ENCODE measurements around the gene FAM171A1. TPM values are rescaled to one million over a fixed set of nuclear protein-coding genes. Genes with fewer than 3 reads are reported as not detected.

The FAM171A1 gene
- total and polyA plus RNA-seq, 4 donors, result 3.4 to 23.5 (median 9.7) TPM

DNA sequence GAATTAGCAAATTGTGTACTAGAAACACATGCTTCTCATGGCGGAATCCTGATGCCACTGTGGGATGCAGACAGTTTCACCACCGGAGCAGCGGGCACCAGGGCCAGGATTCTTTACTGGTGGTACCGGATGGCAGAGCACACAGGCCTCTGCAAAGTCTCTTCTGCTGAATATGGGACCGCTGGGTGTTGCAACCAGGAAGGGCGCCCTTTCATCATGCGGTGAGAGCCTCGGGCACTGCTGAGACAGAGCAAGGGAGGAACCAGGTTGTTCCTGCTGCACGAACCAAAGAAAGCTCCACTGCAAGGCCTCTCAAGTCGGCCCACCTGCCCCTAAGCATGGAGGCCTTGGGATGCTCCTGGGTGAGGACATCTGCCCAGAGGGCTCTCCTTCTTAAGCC is 145.6 kb downstream of the FAM171A1 start:
- Histone ChIP-seq H3K4me3 (no peak overlapping the region), H3K9ac (ENCODE audit: insufficient read depth in 1 of 2, low read length in 2 of 2) (no peak overlapping the region), H3K4me1 (ENCODE audit: control insufficient read depth in 5 of 5, insufficient read depth in 5 of 5, low read length in 5 of 5) (no peaks in the 10 kb centered on the region), H3K9me3 (ENCODE audit: control insufficient read depth in 4 of 4, insufficient read depth in 3 of 4, low read length in 3 of 4) (peaks cover 0 to 3% (median 0%) of the 10 kb centered on the region in 4 donors), H3K27me3 (ENCODE audit: control insufficient read depth in 3 of 3, insufficient read depth in 3 of 3, low read length in 2 of 3) (no peaks in the 10 kb centered on the region), H3K27ac (ENCODE audit: low read depth in 1 of 2, low read length in 1 of 2) (no peak overlapping the region), H3K36me3 (ENCODE audit: control insufficient read depth in 4 of 4, insufficient read depth in 4 of 4, low read length in 4 of 4) (peaks cover 0 to 2% (median 0%) of the 10 kb centered on the region in 4 donors)
- no peak for ATAC-seq (ENCODE audit: insufficient read depth, low FRiP score)
- no peak for DNase-seq
- WGBS, 2 donors, result 80 to 90% methylated on average over 10 of the region's 10 CpGs
- TF ChIP-seq, protein P1, sequence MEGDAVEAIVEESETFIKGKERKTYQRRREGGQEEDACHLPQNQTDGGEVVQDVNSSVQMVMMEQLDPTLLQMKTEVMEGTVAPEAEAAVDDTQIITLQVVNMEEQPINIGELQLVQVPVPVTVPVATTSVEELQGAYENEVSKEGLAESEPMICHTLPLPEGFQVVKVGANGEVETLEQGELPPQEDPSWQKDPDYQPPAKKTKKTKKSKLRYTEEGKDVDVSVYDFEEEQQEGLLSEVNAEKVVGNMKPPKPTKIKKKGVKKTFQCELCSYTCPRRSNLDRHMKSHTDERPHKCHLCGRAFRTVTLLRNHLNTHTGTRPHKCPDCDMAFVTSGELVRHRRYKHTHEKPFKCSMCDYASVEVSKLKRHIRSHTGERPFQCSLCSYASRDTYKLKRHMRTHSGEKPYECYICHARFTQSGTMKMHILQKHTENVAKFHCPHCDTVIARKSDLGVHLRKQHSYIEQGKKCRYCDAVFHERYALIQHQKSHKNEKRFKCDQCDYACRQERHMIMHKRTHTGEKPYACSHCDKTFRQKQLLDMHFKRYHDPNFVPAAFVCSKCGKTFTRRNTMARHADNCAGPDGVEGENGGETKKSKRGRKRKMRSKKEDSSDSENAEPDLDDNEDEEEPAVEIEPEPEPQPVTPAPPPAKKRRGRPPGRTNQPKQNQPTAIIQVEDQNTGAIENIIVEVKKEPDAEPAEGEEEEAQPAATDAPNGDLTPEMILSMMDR (IDR thresholded peaks at IDR 0.05; ENCODE audit: control extremely low read depth, extremely low read depth), result no peak

DNA sequence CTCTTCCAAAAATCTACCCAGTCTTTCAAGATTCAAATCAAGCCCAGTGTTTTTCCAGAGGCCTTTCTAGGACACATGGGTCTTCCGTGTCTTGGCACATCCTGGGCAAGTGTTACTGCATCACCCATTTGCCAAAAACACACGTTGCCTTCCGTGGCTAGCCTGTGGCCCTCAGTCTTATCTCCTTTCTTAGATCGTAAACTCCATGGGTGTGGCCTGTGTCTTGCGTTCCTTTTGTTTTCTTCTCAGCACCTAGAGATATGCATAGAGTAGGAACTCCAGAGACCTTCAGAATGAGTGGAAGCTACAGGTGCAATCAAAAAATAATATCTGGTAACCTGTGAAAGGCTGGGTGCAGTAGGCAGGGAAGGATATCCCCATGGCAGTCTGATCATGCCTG is 146.1 kb downstream of the FAM171A1 start:
- no peak overlapping the region for H3K4me3 ChIP-seq
- H3K4me1 ChIP-seq (ENCODE audit: control insufficient read depth in 5 of 5, insufficient read depth in 5 of 5, low read length in 5 of 5), result no peaks in the 10 kb centered on the region
- no peak for ATAC-seq (ENCODE audit: insufficient read depth, low FRiP score)
- DNase-seq, result no peak
- H3K36me3 ChIP-seq (ENCODE audit: control insufficient read depth in 4 of 4, insufficient read depth in 4 of 4, low read length in 4 of 4), result peaks cover 0 to 2% (median under 1%) of the 10 kb centered on the region in 4 donors
- H3K27me3 ChIP-seq (ENCODE audit: control insufficient read depth in 3 of 3, insufficient read depth in 3 of 3, low read length in 2 of 3), result no peaks in the 10 kb centered on the region
- TF ChIP-seq, protein P1 (IDR thresholded peaks at IDR 0.05; ENCODE audit: control extremely low read depth, extremely low read depth), result no peak
- no peak overlapping the region for H3K27ac ChIP-seq (ENCODE audit: low read depth in 1 of 2, low read length in 1 of 2)
- no peak overlapping the region for H3K9ac ChIP-seq (ENCODE audit: insufficient read depth in 1 of 2, low read length in 2 of 2)
- WGBS, 2 donors, result 90 to 91% methylated on average over 5 of the region's 5 CpGs
- H3K9me3 ChIP-seq (ENCODE audit: control insufficient read depth in 4 of 4, insufficient read depth in 3 of 4, low read length in 3 of 4), result peaks cover 0 to 3% (median 0%) of the 10 kb centered on the region in 4 donors

DNA sequence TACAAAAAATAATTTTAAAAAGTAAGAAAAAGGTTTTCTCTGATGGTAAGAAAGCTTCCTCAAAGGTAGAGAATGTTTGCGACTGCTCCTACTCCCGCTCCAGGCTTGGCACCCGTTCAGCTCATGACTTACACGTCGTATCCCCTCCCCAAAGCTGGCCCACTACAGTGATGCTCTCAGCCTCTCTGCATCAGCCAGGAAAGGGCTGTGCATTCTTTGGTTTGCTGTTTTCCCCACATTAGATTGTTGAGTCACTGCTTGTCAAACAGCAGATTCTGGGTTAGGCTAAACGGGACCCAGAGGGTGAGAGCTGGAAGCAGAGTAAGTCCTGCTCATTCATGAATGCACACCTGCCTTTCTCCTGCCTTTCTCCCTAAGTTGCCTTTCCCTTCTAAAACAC is 147.9 kb downstream of the FAM171A1 start:
- Histone ChIP-seq H3K27ac (ENCODE audit: low read depth in 1 of 2, low read length in 1 of 2) (no peak overlapping the region), H3K27me3 (ENCODE audit: control insufficient read depth in 3 of 3, insufficient read depth in 3 of 3, low read length in 2 of 3) (no peaks in the 10 kb centered on the region), H3K36me3 (ENCODE audit: control insufficient read depth in 4 of 4, insufficient read depth in 4 of 4, low read length in 4 of 4) (peaks cover 0 to 5% (median under 1%) of the 10 kb centered on the region in 4 donors), H3K9ac (ENCODE audit: insufficient read depth in 1 of 2, low read length in 2 of 2) (no peak overlapping the region), H3K9me3 (ENCODE audit: control insufficient read depth in 4 of 4, insufficient read depth in 3 of 4, low read length in 3 of 4) (no peaks in the 10 kb centered on the region), H3K4me1 (ENCODE audit: control insufficient read depth in 5 of 5, insufficient read depth in 5 of 5, low read length in 5 of 5) (no peaks in the 10 kb centered on the region), H3K4me3 (no peak overlapping the region)
- WGBS, 2 donors, result 90 to 93% methylated on average over 6 of the region's 6 CpGs
- DNase-seq, result no peak
- no peak for ATAC-seq (ENCODE audit: insufficient read depth, low FRiP score)
- TF ChIP-seq, protein P1 (IDR thresholded peaks at IDR 0.05; ENCODE audit: control extremely low read depth, extremely low read depth), result no peak

DNA sequence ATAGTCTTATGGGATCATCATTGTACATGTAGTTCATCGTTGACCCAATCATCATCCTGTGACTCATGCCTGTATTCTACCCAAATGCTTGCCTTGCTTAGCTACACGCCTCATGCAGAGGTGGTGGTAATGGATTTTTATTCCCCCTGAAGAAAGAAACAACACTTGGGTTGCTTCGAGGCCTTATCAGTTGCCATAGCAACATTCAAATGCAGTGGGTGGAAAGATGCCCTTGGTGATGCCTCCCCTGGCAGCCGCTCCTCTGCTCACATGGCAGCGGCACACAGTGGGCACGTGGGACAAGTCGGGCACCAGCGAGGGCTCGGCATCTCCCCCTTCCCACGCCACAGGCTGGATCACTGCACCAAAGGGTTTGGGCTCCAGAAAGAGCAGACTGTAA is 148.6 kb downstream of the FAM171A1 start:
- no peaks in the 10 kb centered on the region for H3K9me3 ChIP-seq (ENCODE audit: control insufficient read depth in 4 of 4, insufficient read depth in 3 of 4, low read length in 3 of 4)
- 92 to 93% methylated on average over 10 of the region's 10 CpGs for WGBS, 2 donors

More for the DNA sequence above, 148.6 kb downstream of the FAM171A1 start:
- H3K4me3 ChIP-seq, result no peak overlapping the region
- DNase-seq (no peak), ATAC-seq (ENCODE audit: insufficient read depth, low FRiP score) (no peak)
- peaks cover 0 to 5% (median under 1%) of the 10 kb centered on the region in 4 donors for H3K36me3 ChIP-seq (ENCODE audit: control insufficient read depth in 4 of 4, insufficient read depth in 4 of 4, low read length in 4 of 4)
- H3K27ac ChIP-seq (ENCODE audit: low read depth in 1 of 2, low read length in 1 of 2), result no peak overlapping the region
- TF ChIP-seq, protein P1 (IDR thresholded peaks at IDR 0.05; ENCODE audit: control extremely low read depth, extremely low read depth), result no peak
- no peaks in the 10 kb centered on the region for H3K27me3 ChIP-seq (ENCODE audit: control insufficient read depth in 3 of 3, insufficient read depth in 3 of 3, low read length in 2 of 3)
- no peaks in the 10 kb centered on the region for H3K4me1 ChIP-seq (ENCODE audit: control insufficient read depth in 5 of 5, insufficient read depth in 5 of 5, low read length in 5 of 5)
- H3K9ac ChIP-seq (ENCODE audit: insufficient read depth in 1 of 2, low read length in 2 of 2), result no peak overlapping the region

Measured in lung (tissue), 12 donors.